Activated gamma-delta T cell (primary cell): ENCODE measurements around the gene TOP3B.

Source experiments
- DNase-seq: peaks from one replicate; lab custom pipeline; 2025; lab: John Stamatoyannopoulos, UW

Gene TOP3B

GRCh38 chr22:22013559-22014284 is 31.1 kb upstream of the TOP3B start:
- DNase-seq: no peak

GRCh38 chr22:22011964-22012363 is 29.4 kb upstream of the TOP3B start:
- no peak for DNase-seq

GRCh38 chr22:22010358-22010757 is 27.8 kb upstream of the TOP3B start:
- DNase-seq: no peak

- no peak for DNase-seq
Measured at GRCh38 chr22:22009661-22010060, 27.1 kb upstream of the TOP3B start.

GRCh38 chr22:22006596-22006990 is 24.0 kb upstream of the TOP3B start:
- DNase-seq: no peak

GRCh38 chr22:22005945-22006595 is 23.5 kb upstream of the TOP3B start:
- no peak for DNase-seq

GRCh38 chr22:22003233-22003632 is 20.6 kb upstream of the TOP3B start:
- DNase-seq: no peak

GRCh38 chr22:22002526-22003055 is 20.0 kb upstream of the TOP3B start:
- no peak for DNase-seq

- DNase-seq: no peak
Measured at GRCh38 chr22:22001664-22002525, 19.3 kb upstream of the TOP3B start.

- DNase-seq: no peak
Measured at GRCh38 chr22:21998595-21999247, 16.1 kb upstream of the TOP3B start.

- no peak for DNase-seq
Measured at GRCh38 chr22:21996175-21996720, 13.7 kb upstream of the TOP3B start.

GRCh38 chr22:21995660-21996059 is 13.1 kb upstream of the TOP3B start:
- DNase-seq: no peak

- DNase-seq: no peak
Measured at GRCh38 chr22:21994881-21995444, 12.4 kb upstream of the TOP3B start.

GRCh38 chr22:21992593-21993237 is 10.1 kb upstream of the TOP3B start:
- no peak for DNase-seq

- DNase-seq: no peak
Measured at GRCh38 chr22:21991774-21992173, 9.2 kb upstream of the TOP3B start.

- no peak for DNase-seq
Measured at GRCh38 chr22:21991304-21991596, 8.7 kb upstream of the TOP3B start.

GRCh38 chr22:21990445-21991303 is 8.1 kb upstream of the TOP3B start:
- DNase-seq: no peak

GRCh38 chr22:21989049-21989448 is 6.5 kb upstream of the TOP3B start:
- DNase-seq: no peak

- DNase-seq: no peak
Measured at GRCh38 chr22:21985214-21985613, 2.6 kb upstream of the TOP3B start.

GRCh38 chr22:21984793-21985192 is 2.2 kb upstream of the TOP3B start:
- DNase-seq: no peak
